ENCODE measurements around the gene FLII. TPM values are rescaled to one million over a fixed set of nuclear protein-coding genes. Genes with fewer than 3 reads are reported as not detected.

FLII gene
- total RNA-seq, 1 experiment from 2014 or later: 139 TPM

- DNase-seq (ENCODE audit: low spot score): peak; percentile 92
Measured at GRCh38 chr17:18260332-18261145, 2.0 kb upstream of the FLII start, which contains the start of gene MIEF2. Gene MIEF2, plus strand, starts transcription at chr17:18260662. Its CDS starts 2,059 bp downstream, at chr17:18262721.

GRCh38 chr17:18259621-18260331 is 1.2 kb upstream of the FLII start:
- no peak for DNase-seq (ENCODE audit: low spot score)

GRCh38 chr17:18257982-18258355 is 569 bp downstream of the FLII start:
- DNase-seq (ENCODE audit: low spot score): no peak

GRCh38 chr17:18257268-18257981 is 1.1 kb downstream of the FLII start:
- DNase-seq (ENCODE audit: low spot score): no peak

- DNase-seq (ENCODE audit: low spot score): no peak
Measured at GRCh38 chr17:18256776-18257175, 1.8 kb downstream of the FLII start.

- DNase-seq (ENCODE audit: low spot score): no peak
Measured at GRCh38 chr17:18256351-18256750, 2.2 kb downstream of the FLII start.

- no peak for DNase-seq (ENCODE audit: low spot score)
Measured at GRCh38 chr17:18254888-18255649, 3.5 kb downstream of the FLII start.

- no peak for DNase-seq (ENCODE audit: low spot score)
Measured at GRCh38 chr17:18253947-18254821, 4.4 kb downstream of the FLII start.

GRCh38 chr17:18253187-18253884 is 5.2 kb downstream of the FLII start:
- DNase-seq (ENCODE audit: low spot score): no peak

GRCh38 chr17:18252160-18252559 is 6.4 kb downstream of the FLII start:
- no peak for DNase-seq (ENCODE audit: low spot score)

- DNase-seq (ENCODE audit: low spot score): no peak
Measured at GRCh38 chr17:18251204-18251603, 7.3 kb downstream of the FLII start.

GRCh38 chr17:18250708-18251107 is 7.8 kb downstream of the FLII start:
- DNase-seq (ENCODE audit: low spot score): no peak

- DNase-seq (ENCODE audit: low spot score): no peak
Measured at GRCh38 chr17:18250259-18250658, 8.3 kb downstream of the FLII start.

- DNase-seq (ENCODE audit: low spot score): no peak
Measured at GRCh38 chr17:18248811-18249210, 9.7 kb downstream of the FLII start.

- DNase-seq (ENCODE audit: low spot score): peak; percentile 63
Measured at GRCh38 chr17:18248300-18248731, 10.2 kb downstream of the FLII start.

GRCh38 chr17:18247613-18248001 is 10.9 kb downstream of the FLII start:
- DNase-seq (ENCODE audit: low spot score): no peak

- no peak for DNase-seq (ENCODE audit: low spot score)
Measured at GRCh38 chr17:18246880-18247612, 11.5 kb downstream of the FLII start.

- no peak for DNase-seq (ENCODE audit: low spot score)
Measured at GRCh38 chr17:18246109-18246725, 12.3 kb downstream of the FLII start.
